ENCODE measurements around the gene ANKS1B.

The ANKS1B gene

DNA sequence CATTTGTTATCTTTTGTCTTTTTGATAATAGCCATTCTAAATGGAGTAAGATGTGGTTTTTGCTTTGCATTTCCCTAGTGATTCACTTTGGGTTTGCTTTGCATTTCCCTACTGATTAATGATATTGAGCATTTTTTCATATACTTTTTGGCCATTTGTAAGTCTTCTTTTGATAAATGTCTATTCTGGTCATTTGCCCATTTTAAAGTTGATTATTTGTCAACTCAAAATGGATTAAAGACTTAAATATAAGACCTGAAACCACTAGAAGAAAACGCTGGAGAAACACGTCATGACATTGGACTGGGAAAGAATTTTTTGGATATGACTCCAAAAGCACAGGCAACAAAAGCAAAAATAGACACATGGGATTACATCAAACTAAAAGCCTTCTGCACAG, 1191.6 kb downstream of the ANKS1B start:
- H3K9me3 ChIP-seq (ENCODE audit: low read length), result no peaks in the 10 kb centered on the region
- H2AFZ ChIP-seq (ENCODE audit: low read length), result no peak overlapping the region

DNA sequence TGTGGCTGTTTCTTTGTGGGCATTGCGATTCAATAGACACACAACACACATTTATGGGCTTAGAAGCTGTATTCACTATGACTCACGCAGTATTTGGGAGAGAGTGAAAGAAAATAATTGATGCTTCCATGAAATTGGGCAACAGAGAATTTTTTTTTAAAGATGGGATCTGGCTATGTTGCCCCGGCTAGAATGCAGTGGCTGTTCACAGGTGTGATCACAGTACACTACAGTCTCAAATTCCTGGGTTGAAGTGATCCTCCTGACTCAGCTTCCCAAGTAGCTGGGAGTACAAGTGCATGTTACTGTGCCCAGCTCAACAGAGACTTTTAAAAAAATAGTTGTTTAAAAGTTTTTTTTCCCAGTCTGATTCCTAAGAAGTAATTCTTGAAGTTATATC, 1193.3 kb downstream of the ANKS1B start:
- Histone ChIP-seq H4K20me1 (ENCODE audit: insufficient read depth, low read length) (no peaks in the 10 kb centered on the region), H3F3A (ENCODE audit: insufficient read depth, low read length) (no peaks in the 10 kb centered on the region), H2AFZ (ENCODE audit: low read length) (no peak overlapping the region), H3K27me3 (ENCODE audit: insufficient read depth, low read length) (no peaks in the 10 kb centered on the region), H3K27ac (ENCODE audit: low read depth, low read length, poor library complexity, severe bottlenecking) (no peak overlapping the region), H3K9me2 (ENCODE audit: low read depth, low read length) (no peaks in the 10 kb centered on the region), H3K79me2 (ENCODE audit: insufficient read depth, low read length) (no peaks in the 10 kb centered on the region), H3K36me3 (ENCODE audit: insufficient read depth, low read length) (no peaks in the 10 kb centered on the region), H3K9ac (ENCODE audit: low read length) (no peak overlapping the region), H3K4me2 (ENCODE audit: low read length) (no peak overlapping the region), H3K4me3 (ENCODE audit: low read depth, low read length, poor library complexity, severe bottlenecking) (no peak overlapping the region), H3K4me1 (ENCODE audit: insufficient read depth, low read length, severe bottlenecking) (no peaks in the 10 kb centered on the region), H3K9me3 (ENCODE audit: low read length) (no peaks in the 10 kb centered on the region)
- no peak for TF ChIP-seq EZH2 (IDR thresholded peaks at IDR 0.05; ENCODE audit: borderline replicate concordance, low read length)
- TF ChIP-seq, protein P1, sequence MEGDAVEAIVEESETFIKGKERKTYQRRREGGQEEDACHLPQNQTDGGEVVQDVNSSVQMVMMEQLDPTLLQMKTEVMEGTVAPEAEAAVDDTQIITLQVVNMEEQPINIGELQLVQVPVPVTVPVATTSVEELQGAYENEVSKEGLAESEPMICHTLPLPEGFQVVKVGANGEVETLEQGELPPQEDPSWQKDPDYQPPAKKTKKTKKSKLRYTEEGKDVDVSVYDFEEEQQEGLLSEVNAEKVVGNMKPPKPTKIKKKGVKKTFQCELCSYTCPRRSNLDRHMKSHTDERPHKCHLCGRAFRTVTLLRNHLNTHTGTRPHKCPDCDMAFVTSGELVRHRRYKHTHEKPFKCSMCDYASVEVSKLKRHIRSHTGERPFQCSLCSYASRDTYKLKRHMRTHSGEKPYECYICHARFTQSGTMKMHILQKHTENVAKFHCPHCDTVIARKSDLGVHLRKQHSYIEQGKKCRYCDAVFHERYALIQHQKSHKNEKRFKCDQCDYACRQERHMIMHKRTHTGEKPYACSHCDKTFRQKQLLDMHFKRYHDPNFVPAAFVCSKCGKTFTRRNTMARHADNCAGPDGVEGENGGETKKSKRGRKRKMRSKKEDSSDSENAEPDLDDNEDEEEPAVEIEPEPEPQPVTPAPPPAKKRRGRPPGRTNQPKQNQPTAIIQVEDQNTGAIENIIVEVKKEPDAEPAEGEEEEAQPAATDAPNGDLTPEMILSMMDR (IDR thresholded peaks at IDR 0.05; ENCODE audit: low read length), result no peak

More for the DNA sequence above, 1191.6 kb downstream of the ANKS1B start:
- no peak for TF ChIP-seq EZH2 (IDR thresholded peaks at IDR 0.05; ENCODE audit: borderline replicate concordance, low read length)
- TF ChIP-seq, protein P1 (IDR thresholded peaks at IDR 0.05; ENCODE audit: low read length), result no peak
- no peaks in the 10 kb centered on the region for H3F3A ChIP-seq (ENCODE audit: insufficient read depth, low read length)
- H3K79me2 ChIP-seq (ENCODE audit: insufficient read depth, low read length), result no peaks in the 10 kb centered on the region
- H3K9me2 ChIP-seq (ENCODE audit: low read depth, low read length), result no peaks in the 10 kb centered on the region
- H3K4me1 ChIP-seq (ENCODE audit: insufficient read depth, low read length, severe bottlenecking), result no peaks in the 10 kb centered on the region
- H3K4me3 ChIP-seq (ENCODE audit: low read depth, low read length, poor library complexity, severe bottlenecking), result no peak overlapping the region
- H3K9ac ChIP-seq (ENCODE audit: low read length), result no peak overlapping the region
- H3K27me3 ChIP-seq (ENCODE audit: insufficient read depth, low read length), result no peaks in the 10 kb centered on the region
- no peak overlapping the region for H3K27ac ChIP-seq (ENCODE audit: low read depth, low read length, poor library complexity, severe bottlenecking)
- H3K36me3 ChIP-seq (ENCODE audit: insufficient read depth, low read length), result no peaks in the 10 kb centered on the region
- no peaks in the 10 kb centered on the region for H4K20me1 ChIP-seq (ENCODE audit: insufficient read depth, low read length)
- H3K4me2 ChIP-seq (ENCODE audit: low read length), result no peak overlapping the region

DNA sequence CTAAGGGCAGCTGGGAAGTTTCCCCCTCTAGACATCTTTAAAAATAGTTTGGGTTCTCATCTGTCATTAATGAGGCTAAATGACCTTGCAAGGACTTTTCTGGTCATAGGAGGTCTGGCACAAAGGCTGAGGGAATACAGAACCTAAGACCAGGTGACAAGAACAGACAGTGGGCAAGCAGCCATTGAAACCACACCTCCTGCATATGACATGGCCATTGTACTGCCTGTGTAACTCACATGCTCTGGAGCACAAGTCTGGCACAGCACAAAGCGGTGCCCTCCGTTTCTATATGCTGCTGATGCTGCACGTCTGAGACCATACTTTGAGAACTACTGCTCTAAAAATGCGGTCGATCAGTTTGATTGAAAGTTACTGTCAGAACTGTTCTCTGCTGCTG, 1196.3 kb downstream of the ANKS1B start:
- TF ChIP-seq EZH2 (IDR thresholded peaks at IDR 0.05; ENCODE audit: borderline replicate concordance, low read length), result no peak
- TF ChIP-seq, protein P1 (IDR thresholded peaks at IDR 0.05; ENCODE audit: low read length), result no peak
- H3K9ac ChIP-seq (ENCODE audit: low read length), result no peak overlapping the region
- H3K36me3 ChIP-seq (ENCODE audit: insufficient read depth, low read length), result no peaks in the 10 kb centered on the region

More for the DNA sequence above, 1196.3 kb downstream of the ANKS1B start:
- Histone ChIP-seq H3F3A (ENCODE audit: insufficient read depth, low read length) (no peaks in the 10 kb centered on the region), H2AFZ (ENCODE audit: low read length) (no peak overlapping the region), H3K79me2 (ENCODE audit: insufficient read depth, low read length) (no peaks in the 10 kb centered on the region), H3K27ac (ENCODE audit: low read depth, low read length, poor library complexity, severe bottlenecking) (no peak overlapping the region), H3K4me3 (ENCODE audit: low read depth, low read length, poor library complexity, severe bottlenecking) (no peak overlapping the region), H4K20me1 (ENCODE audit: insufficient read depth, low read length) (no peaks in the 10 kb centered on the region), H3K9me2 (ENCODE audit: low read depth, low read length) (no peaks in the 10 kb centered on the region), H3K4me2 (ENCODE audit: low read length) (no peak overlapping the region), H3K9me3 (ENCODE audit: low read length) (no peaks in the 10 kb centered on the region), H3K4me1 (ENCODE audit: insufficient read depth, low read length, severe bottlenecking) (no peaks in the 10 kb centered on the region), H3K27me3 (ENCODE audit: insufficient read depth, low read length) (no peaks in the 10 kb centered on the region)

Data from OCI-LY1 (cell line).